NCI-H345 treated with DMSO at 0.1 percent for 48 hours (cell line): ENCODE measurements around the gene IFNG-AS1.
A peak's percentile ranks its signal among the peaks of the same experiment; 100 is the strongest.

Experiments
- DNase-seq: peaks from one replicate; lab custom pipeline; 2025; ENCODE audit not compliant: unreplicated experiment; lab: John Stamatoyannopoulos, UW

IFNG-AS1 gene

DNA sequence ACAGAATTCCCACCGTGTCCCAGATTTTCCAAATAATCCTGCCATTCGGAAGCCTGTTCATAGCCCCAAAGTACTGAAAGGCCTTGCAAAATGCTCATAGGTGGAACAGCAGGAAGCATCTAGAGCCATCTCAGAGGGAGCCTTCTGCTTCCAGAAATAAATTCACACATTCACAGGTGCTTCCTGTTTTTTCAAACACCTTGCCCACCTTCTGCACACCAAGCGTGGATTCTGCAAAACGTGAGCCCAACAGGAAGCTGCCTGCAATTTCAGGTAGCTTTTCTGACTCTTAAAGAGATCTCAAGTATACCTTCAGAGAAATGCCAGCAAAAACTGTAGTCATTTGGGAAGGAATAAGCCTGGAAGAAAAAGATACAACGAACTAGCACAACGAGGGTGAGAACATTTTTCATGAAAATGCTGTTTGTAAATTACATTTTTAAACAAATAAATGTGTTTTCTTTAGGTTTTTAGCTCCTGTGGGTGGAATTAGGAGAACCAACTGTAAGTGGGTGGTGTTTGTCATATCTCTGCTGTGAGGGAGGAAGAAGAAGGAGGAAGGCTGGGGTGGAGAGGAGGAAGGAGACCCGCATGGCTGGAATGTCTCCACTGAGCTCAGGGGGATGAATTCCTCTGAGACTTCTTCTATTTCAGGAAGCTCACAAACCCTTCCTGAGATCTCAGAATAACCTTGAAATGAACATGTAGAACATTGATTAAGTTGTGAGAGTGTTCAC is at the start of gene IFNG-AS1:
Gene IFNG-AS1, plus strand, starts transcription at position 264 of the 737 bp plus-strand sequence.
- DNase-seq: no peak

DNA sequence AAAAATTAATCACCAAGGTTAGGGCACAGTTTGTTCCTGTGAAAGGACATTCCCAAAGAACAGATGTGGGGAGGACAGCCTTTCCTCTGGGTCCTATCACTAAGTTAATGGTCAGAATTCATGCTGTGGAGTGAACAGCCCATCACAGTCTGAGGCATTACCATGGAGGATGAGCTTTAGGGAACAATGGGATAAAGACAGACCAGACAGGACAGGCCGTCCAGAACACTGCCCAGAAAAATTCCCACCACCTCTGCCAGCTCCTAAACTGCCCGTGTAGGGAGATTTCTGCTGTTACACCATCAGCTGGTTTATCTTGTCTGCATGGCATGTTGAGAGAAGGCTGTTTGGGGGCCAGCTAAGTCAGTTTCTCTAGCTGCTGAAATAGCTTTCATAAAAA is 49.6 kb upstream of the IFNG-AS1 start:
- no peak for DNase-seq

DNA sequence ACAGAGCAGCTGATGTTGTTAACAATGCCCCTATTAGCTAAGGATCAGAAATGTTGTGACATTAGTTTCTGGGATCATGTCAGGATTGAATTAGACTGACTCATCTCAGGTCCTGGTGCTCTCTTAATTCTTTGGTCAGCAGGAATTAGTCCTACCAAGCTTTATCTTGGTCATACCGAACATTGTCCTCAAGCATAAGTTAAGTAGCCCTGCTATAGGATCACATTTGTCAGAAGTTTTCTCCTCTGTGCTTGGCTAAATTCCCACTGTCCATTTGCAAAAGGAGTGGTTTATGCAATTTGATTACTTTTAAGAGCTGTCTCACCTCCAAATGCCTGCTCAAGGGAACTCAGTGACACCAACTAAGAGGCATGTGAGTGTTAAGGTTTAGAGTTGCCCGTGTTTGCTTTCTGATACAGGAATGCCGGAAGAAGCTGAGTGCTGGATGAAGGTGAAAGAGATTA is 48.4 kb upstream of the IFNG-AS1 start:
- no peak for DNase-seq

DNA sequence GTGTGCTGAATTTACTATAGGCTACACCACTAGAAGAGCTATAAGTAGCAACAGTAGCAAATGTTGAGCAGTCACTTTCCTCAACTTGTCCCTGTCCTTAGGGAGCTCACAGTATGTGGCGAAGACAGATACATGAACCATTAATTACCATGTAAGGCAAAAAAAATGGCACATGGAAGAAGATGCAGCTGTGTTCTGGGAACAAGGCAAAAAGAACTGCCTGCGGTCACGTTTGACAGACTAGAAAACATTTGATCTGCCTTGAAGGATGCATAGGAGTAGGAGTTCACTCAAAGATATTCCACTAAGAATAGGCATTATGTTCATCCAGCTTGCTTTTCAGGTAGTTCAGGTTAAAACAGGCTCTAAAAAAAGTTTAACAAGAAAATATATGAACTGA is 46.5 kb upstream of the IFNG-AS1 start:
- DNase-seq: no peak

DNA sequence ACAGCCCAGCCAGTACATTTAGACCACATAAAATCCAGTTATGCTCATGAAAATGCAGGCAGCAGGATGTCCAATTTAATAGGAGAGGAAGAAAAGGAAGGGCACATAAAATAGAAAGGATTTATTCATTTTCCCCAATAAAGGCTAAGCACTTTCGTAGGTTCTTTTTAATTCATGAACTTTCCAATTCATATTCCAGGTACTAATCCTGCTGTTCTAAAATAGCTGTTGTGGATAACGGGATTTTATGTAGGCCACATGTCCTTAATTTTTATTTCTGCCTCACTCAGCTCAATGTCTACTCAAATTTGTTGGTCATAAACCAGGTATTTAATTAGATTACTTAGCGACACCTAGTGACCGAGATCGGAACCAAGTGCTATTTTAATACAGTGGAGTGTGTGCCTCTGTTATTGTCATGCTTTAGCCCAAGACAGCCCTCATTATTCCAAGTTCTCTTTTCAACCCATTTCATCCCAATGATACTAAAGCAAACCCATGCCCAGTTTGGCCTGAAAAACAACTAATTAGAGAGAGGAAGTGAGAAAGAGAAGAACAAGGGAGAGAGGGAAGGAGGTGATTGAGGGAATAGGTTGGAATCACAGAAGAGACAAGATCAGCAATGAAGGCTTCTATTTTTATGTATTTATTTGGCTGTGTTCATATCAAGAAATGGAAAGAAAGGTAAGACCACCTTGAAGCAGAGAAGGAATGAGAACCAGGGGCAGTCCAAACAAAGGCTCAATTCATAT is 45.9 kb upstream of the IFNG-AS1 start:
- DNase-seq: peak; percentile 62

DNA sequence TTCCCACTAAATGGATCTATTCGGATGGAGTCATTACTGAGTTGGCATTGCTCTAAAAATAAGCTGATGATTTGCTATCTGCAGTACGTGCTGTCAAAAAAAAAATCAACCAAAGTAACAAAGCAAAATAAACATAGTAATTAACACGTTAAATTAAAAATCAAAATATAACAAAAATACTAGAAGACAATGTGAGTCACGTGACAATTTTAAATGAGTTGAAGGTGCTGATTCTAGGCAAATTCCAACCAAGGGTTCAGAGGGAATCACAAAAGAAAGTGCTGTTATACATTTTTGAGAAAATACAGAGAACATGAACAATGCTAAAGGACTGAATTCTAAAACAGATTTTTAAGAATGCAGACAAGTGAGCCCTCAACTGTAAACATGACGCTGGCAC is 45.2 kb upstream of the IFNG-AS1 start:
- no peak for DNase-seq

DNA sequence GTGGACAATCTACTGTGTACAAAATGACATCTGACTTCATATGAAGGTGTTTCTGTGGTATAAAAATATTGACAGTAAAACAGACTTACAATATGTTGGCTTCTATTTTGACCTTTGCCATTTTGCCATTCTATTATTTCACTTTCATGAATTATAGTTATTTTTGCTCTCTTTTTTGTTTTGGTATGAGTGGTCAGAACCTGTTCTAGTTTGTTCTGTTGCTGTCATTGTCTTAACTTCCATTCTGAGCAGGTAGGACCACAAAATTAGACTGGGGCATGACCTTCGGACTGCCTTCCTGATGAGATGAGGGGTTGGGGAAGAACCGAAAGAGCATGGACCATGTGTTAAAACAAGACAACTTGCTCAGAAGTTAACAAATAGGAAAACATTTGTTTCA is 36.5 kb upstream of the IFNG-AS1 start:
- no peak for DNase-seq

DNA sequence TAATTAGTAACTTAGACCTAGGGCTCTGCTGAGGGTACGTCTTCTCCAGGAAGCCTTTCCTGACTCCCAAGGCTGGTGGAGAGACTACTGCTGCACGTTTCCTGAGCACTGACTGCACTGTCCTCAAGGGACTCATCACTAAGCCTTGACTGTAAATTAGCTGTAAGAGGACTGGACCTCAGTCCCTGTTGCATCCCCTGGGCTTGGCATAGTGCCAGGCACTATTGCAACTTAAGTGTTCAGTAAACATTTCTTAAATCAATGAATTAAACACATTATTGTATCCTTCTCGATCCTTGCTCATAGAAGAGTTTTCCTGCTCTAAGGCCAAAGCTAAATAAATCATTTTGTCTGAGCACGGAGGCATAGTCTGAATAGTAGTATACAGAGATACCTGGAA is 31.9 kb upstream of the IFNG-AS1 start:
- peak; percentile 81 for DNase-seq

DNA sequence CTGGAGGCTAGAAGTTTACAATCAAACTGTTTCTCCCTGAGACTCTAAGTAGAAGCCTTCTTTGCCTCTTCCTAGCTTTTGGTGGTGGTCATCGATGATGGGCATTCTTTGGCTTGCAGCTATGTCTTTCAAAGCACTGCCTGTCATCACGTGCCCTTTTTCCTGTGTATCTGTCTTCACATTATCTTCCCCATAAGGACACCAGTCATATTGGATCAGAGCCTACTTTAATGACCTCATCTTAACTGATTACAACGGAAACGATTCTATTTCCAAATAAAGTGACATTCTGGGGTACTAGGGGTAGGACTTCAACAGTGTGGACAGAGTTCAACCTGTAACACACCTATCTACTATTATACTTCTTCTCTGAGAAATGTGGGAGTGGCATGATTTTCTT is 31.1 kb upstream of the IFNG-AS1 start:
- DNase-seq: no peak

DNA sequence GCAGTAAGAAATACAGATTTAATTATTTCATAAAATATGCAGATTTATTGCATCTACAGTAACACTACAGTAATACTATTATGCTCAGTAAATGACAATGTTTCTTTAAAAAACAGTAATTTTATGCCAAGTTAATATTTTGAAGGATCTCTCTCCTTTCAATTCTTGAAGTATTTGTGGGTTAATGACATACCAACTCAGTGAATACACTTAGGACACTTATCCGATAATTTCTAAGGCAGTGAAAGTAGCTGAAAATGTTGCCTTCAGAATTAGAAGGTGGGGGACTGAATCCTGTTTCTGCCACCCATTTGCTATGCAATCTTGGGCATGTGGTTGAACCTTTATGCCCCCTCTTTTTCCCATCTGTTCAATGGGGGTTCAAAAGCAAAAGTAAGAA is 24.8 kb upstream of the IFNG-AS1 start:
- DNase-seq: no peak

DNA sequence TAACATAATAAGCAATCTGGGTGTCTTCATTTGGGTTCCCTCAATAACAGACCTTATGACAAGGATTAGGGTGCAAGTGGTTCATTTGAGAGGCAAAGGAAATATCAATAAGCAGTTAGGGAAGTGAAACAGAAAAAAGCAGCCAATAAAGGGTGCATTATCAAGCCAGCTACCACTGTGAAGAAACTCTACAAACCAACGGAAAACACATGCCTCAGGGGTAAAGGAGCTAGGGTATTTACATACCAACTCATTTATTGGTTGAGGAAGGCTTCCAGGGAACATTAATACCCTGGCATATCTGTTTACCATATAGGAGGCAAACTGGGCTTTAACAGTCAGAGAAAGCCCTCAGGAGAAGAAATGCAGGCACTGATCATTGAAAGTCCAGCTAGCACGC is 22.7 kb upstream of the IFNG-AS1 start:
- no peak for DNase-seq

DNA sequence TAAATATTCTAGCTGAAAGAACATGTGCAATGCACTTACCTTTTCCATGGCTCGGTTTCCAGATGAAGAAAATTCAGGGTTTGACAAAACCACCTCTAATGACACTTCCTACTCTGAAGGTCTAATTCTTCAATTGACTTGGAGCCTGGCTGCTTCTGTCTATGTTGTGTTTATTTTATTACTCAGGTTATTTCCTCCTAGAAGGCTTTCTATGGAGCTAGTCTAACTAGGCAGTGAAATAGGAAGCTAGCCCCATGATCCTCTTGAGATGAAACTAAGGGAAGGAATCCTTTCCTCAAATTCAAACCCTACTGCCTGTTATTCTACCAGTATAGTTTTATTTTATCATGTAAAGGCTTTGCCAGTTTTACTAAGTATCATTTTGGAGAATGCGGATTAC is 20.9 kb upstream of the IFNG-AS1 start:
- no peak for DNase-seq

DNA sequence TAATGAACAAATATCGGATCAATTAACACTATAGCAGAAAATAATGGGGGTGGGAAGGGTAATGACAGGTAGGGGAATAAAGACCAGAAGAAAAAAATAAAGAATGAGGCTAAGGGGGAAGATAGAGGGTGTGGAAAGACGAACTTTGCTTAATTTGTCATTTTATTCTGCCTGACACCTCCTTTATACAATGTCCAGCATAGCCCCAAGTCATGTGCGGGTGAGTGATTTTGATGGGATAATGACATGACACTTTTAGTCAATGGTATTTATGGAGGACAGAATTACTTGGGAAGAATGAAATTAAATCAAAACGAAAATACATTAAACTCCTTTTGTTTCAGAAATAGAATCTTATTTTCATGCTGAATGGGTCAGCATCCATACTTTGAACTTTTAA is 20.5 kb upstream of the IFNG-AS1 start:
- no peak for DNase-seq

DNA sequence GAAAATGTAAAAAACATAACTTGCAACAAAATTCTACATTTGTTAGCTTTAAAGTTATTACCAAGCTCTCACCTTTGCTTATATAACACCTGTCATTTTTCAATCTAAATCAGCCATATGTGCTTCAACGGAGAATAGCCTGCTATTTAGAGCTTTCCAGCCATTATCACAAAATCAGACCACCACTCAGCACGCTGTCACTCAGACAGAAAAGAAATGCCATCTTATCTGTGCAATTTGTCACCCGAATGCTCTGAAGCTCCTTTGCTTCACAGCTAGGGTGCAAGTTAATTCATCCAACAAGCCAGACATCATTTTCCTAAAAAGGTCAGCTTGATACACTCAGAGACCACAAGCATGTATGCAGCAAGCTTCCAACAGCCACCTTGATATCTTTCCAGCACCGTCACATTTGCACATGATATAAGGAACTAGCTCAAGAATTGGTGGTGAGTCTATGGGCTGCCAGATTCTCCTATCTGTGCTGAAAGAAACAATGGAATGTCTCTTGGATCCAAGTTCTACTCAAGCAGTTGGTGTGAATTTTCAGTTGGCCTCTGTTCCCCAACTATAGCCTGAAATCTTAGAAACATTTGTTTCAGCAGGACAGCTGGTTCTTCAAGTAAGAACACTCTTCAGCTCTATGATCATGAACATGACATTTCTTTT is 20.0 kb upstream of the IFNG-AS1 start:
- DNase-seq: no peak

DNA sequence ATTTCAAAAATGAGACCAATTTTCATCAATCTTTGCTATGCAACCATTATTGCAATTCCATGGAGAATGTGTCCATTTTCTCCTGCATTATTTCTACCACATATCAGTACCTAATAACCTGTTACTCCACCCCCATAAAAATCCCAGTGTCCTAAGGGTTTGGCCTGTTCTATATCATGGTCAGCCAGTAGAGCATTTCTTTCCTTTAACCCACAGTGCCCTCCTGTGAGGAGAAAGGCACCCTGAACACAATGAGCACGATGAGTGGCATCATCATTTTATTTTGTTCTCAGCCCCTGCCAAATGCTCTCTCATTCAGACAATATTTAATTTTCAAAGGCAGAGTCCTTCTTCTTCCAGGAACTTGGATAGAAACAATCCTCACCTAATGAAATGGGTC is 11.6 kb upstream of the IFNG-AS1 start:
- DNase-seq: no peak

DNA sequence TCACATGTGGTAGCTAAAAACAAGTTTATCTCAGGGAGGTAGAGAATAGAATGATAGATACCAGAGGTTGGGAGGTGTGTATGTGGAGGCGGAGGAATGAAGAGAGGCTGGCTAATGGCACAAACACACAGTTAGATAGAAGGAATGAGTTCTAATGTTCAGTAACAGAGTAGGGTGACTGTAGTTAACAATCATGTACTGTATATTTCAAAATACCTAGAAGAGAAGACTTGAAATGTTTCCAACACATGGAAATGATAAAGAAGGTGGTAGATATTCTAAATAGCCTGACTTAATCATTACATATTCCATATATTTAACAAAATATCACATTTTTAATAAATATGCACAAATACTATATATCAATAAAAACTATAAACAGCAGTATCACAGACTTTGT is 8.9 kb upstream of the IFNG-AS1 start:
- DNase-seq: no peak

DNA sequence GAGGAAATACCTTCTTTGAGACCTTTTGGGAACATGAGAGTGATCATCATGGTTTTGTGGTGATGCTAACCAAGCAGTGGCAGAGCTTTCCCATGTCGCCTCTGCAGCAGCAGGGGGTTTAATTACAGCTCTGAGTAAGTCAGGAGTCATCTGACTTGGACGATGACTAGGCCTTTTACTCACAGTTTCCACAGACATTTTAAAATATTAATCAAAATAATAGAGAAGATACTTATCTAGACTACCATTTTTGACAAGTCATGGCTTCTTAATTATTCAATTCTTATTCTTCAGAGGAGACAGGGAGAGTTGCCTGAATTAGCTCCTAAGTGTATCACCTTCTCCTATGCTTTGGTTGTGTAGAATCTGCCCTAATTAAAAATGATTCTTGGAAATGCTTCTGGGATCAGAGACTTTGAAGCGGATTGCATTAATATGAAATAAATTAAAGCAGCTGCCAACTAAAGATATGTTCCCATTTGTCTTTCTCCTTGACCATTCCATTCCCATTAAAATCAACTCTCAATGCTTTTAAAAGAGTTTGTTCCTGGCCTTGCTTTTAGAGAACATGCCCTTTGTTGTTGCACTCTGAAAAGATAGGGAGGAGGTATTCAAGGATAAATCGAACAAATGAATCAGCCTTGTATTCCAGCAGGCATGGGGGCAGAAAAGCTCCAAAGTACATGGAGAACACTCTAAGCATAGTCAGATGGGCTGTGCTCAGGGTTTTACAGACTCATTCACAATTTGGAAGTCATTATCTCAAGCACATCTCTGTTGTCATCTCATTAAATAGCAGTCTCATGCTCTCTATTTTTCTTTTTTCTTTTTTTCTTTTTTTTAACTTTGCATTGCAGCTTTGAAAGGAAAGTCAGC is 7.7 kb upstream of the IFNG-AS1 start:
- DNase-seq: peak; percentile 76

DNA sequence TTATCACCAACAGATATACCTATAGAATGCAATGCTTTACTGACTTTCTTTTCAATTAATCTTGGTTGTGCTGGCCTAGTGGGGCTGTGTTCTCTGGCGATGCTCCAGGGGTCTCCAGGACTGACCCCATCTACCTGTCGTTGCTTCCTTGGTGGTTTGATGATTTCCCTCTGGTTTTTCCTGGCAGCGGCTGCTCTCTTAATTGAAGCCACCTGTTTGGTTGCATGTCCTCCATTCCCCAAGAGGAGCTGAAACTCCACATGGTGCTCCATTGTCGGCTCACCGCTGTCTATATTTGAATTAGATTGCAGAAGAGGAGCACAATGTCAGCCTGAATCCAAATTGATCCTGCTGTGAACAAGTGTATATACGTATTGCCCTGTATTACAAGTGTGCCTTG is 7.1 kb upstream of the IFNG-AS1 start:
- peak; percentile 87 for DNase-seq

DNA sequence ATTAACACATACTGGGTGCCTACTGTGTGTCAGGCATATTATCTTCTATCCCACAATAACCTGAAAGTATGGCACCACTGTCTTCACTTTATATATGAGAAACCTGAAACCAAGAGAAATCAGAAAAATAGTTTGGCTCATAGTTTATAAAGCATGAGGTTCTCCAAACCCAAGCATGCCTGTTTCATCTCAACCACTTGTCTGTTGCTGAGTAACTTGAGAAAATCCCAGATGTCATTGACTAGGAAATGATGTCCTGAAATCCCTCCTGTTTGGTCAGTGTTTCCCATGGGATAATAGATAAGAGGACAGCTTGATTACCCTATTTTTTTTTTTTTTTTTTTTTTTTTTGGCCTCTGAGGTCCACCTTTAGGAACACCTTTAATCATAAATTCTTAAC is 2.6 kb upstream of the IFNG-AS1 start:
- no peak for DNase-seq

DNA sequence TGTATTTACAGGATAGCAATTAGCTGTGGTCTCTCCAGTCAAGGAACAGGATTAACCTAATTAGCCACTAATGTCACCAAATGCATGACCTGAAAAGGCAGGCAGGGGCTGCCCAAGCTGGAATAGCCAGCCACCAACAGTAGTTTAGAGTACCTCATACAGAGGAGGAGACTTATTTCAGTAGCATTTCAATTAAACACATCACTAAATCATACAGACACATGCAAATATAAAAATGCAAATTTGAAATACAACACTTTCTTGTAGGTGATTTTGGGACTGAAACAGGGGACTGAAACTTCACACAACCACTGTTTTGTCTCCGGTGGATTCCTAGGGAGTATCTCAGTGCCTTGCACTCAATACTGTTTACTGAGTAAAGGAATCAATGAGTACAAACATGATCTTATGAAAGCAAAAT is 636 bp upstream of the IFNG-AS1 start:
- DNase-seq: no peak

DNA sequence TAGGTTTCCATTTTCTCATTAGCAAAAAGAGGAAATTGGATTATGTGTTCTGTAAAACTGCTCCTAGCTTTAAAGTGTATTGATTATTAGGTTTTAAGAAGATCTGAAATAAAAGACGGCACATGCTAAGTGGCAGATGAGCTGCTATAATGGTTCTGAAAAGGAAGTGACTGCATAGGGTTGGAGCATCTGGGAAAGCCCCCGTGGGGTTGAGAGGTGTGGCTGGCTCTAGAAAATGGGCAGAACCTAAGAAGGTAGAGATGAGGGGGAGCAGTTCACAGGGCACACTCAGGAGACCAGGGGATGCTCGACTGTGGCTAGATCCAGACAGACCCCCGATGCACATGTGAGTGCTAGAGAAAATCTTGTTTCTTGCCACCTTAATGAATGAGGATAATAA is 1.9 kb downstream of the IFNG-AS1 start:
- no peak for DNase-seq
